Measurements from ENCODE around the gene MUC12. TPM values are rescaled to one million over a fixed set of nuclear protein-coding genes. Genes with fewer than 3 reads are reported as not detected.

Gene MUC12
- total RNA-seq, 1 donor from 2014 or later: not detected

GRCh38 chr7:100944138-100944537, 25.2 kb upstream of the MUC12 start:
- H3K36me3 ChIP-seq (ENCODE audit: control insufficient read depth in 3 of 3, insufficient read depth in 3 of 3, low read length in 3 of 3): no peaks in the 10 kb centered on the region
- H3K9ac ChIP-seq (ENCODE audit: low read depth in 1 of 3, low read length in 3 of 3): no peak overlapping the region
- peaks cover 0 to 4% (median 2%) of the 10 kb centered on the region in 3 donors for H3K9me3 ChIP-seq (ENCODE audit: control insufficient read depth in 3 of 3, low read length in 3 of 3)
- H3K27me3 ChIP-seq (ENCODE audit: control insufficient read depth in 3 of 3, insufficient read depth in 3 of 3, low read length in 3 of 3): peaks cover 0 to 7% (median 6%) of the 10 kb centered on the region in 3 donors
- no peaks in the 10 kb centered on the region for H3K4me1 ChIP-seq (ENCODE audit: control insufficient read depth in 3 of 3, insufficient read depth in 3 of 3, low read length in 3 of 3)
- H3K4me3 ChIP-seq (ENCODE audit: low read length in 3 of 3): no peak overlapping the region
- no peak overlapping the region for H3K27ac ChIP-seq (ENCODE audit: low read depth, low read length)

- no peak overlapping the region for H3K27ac ChIP-seq (ENCODE audit: low read depth, low read length)
- peaks cover 0 to 4% (median 0%) of the 10 kb centered on the region in 3 donors for H3K9me3 ChIP-seq (ENCODE audit: control insufficient read depth in 3 of 3, low read length in 3 of 3)
- H3K36me3 ChIP-seq (ENCODE audit: control insufficient read depth in 3 of 3, insufficient read depth in 3 of 3, low read length in 3 of 3): no peaks in the 10 kb centered on the region
- no peak overlapping the region for H3K4me3 ChIP-seq (ENCODE audit: low read length in 3 of 3)
- peaks cover 11 to 25% (median 19%) of the 10 kb centered on the region in 3 donors for H3K27me3 ChIP-seq (ENCODE audit: control insufficient read depth in 3 of 3, insufficient read depth in 3 of 3, low read length in 3 of 3)
- H3K9ac ChIP-seq (ENCODE audit: low read depth in 1 of 3, low read length in 3 of 3): no peak overlapping the region
- H3K4me1 ChIP-seq (ENCODE audit: control insufficient read depth in 3 of 3, insufficient read depth in 3 of 3, low read length in 3 of 3): no peaks in the 10 kb centered on the region
Observed at GRCh38 chr7:100946111-100946510, 23.3 kb upstream of the MUC12 start.

GRCh38 chr7:100946766-100947365, 22.5 kb upstream of the MUC12 start:
- Histone ChIP-seq H3K4me3 (ENCODE audit: low read length in 3 of 3) (no peak overlapping the region), H3K36me3 (ENCODE audit: control insufficient read depth in 3 of 3, insufficient read depth in 3 of 3, low read length in 3 of 3) (no peaks in the 10 kb centered on the region), H3K27ac (ENCODE audit: low read depth, low read length) (no peak overlapping the region), H3K27me3 (ENCODE audit: control insufficient read depth in 3 of 3, insufficient read depth in 3 of 3, low read length in 3 of 3) (peaks cover 16 to 31% (median 27%) of the 10 kb centered on the region in 3 donors), H3K4me1 (ENCODE audit: control insufficient read depth in 3 of 3, insufficient read depth in 3 of 3, low read length in 3 of 3) (no peaks in the 10 kb centered on the region), H3K9ac (ENCODE audit: low read depth in 1 of 3, low read length in 3 of 3) (no peak overlapping the region), H3K9me3 (ENCODE audit: control insufficient read depth in 3 of 3, low read length in 3 of 3) (peaks cover 0 to 4% (median 0%) of the 10 kb centered on the region in 3 donors)

GRCh38 chr7:100947792-100948191, 21.6 kb upstream of the MUC12 start:
- Histone ChIP-seq H3K9ac (ENCODE audit: low read depth in 1 of 3, low read length in 3 of 3) (no peak overlapping the region), H3K4me1 (ENCODE audit: control insufficient read depth in 3 of 3, insufficient read depth in 3 of 3, low read length in 3 of 3) (no peaks in the 10 kb centered on the region), H3K27me3 (ENCODE audit: control insufficient read depth in 3 of 3, insufficient read depth in 3 of 3, low read length in 3 of 3) (peaks cover 21 to 41% (median 36%) of the 10 kb centered on the region in 3 donors)

GRCh38 chr7:100949227-100949932, 20.0 kb upstream of the MUC12 start, which contains the start of gene MUC3A:
Gene MUC3A (plus strand): TSS chr7:100949534. CDS start chr7:100949625, 91 bp downstream.
- H3K9ac ChIP-seq (ENCODE audit: low read depth in 1 of 3, low read length in 3 of 3): peak within 1 kb of the TSS in 1 of 3 donors; percentile 54
- H3K4me3 ChIP-seq (ENCODE audit: low read length in 3 of 3): peak within 1 kb of the TSS in 1 of 3 donors; percentile 29
- no peak within 1 kb of the TSS for H3K27ac ChIP-seq (ENCODE audit: low read depth, low read length)
- H3K4me1 ChIP-seq (ENCODE audit: control insufficient read depth in 3 of 3, insufficient read depth in 3 of 3, low read length in 3 of 3): no peaks in the 10 kb centered on the region
- no peaks in the 10 kb centered on the region for H3K36me3 ChIP-seq (ENCODE audit: control insufficient read depth in 3 of 3, insufficient read depth in 3 of 3, low read length in 3 of 3)
- H3K27me3 ChIP-seq (ENCODE audit: control insufficient read depth in 3 of 3, insufficient read depth in 3 of 3, low read length in 3 of 3): peaks cover 21 to 41% (median 37%) of the 10 kb centered on the region in 3 donors
- H3K9me3 ChIP-seq (ENCODE audit: control insufficient read depth in 3 of 3, low read length in 3 of 3): no peaks in the 10 kb centered on the region

More at GRCh38 chr7:100947792-100948191, 21.6 kb upstream of the MUC12 start:
- Histone ChIP-seq H3K36me3 (ENCODE audit: control insufficient read depth in 3 of 3, insufficient read depth in 3 of 3, low read length in 3 of 3) (no peaks in the 10 kb centered on the region), H3K4me3 (ENCODE audit: low read length in 3 of 3) (no peak overlapping the region), H3K9me3 (ENCODE audit: control insufficient read depth in 3 of 3, low read length in 3 of 3) (peaks cover 0 to 4% (median 0%) of the 10 kb centered on the region in 3 donors), H3K27ac (ENCODE audit: low read depth, low read length) (no peak overlapping the region)

- Histone ChIP-seq H3K36me3 (ENCODE audit: control insufficient read depth in 3 of 3, insufficient read depth in 3 of 3, low read length in 3 of 3) (no peaks in the 10 kb centered on the region), H3K9me3 (ENCODE audit: control insufficient read depth in 3 of 3, low read length in 3 of 3) (no peaks in the 10 kb centered on the region), H3K4me3 (ENCODE audit: low read length in 3 of 3) (no peak overlapping the region), H3K27ac (ENCODE audit: low read depth, low read length) (no peak overlapping the region), H3K4me1 (ENCODE audit: control insufficient read depth in 3 of 3, insufficient read depth in 3 of 3, low read length in 3 of 3) (no peaks in the 10 kb centered on the region), H3K9ac (ENCODE audit: low read depth in 1 of 3, low read length in 3 of 3) (peak overlapping the region in 1 of 3 donors; percentile 54), H3K27me3 (ENCODE audit: control insufficient read depth in 3 of 3, insufficient read depth in 3 of 3, low read length in 3 of 3) (peaks cover 21 to 41% (median 40%) of the 10 kb centered on the region in 3 donors)
Observed at GRCh38 chr7:100949933-100950443, 19.4 kb upstream of the MUC12 start.

GRCh38 chr7:100951172-100951571, 18.2 kb upstream of the MUC12 start:
- Histone ChIP-seq H3K27ac (ENCODE audit: low read depth, low read length) (no peak overlapping the region), H3K36me3 (ENCODE audit: control insufficient read depth in 3 of 3, insufficient read depth in 3 of 3, low read length in 3 of 3) (no peaks in the 10 kb centered on the region), H3K27me3 (ENCODE audit: control insufficient read depth in 3 of 3, insufficient read depth in 3 of 3, low read length in 3 of 3) (peaks cover 21 to 45% (median 39%) of the 10 kb centered on the region in 3 donors), H3K9ac (ENCODE audit: low read depth in 1 of 3, low read length in 3 of 3) (no peak overlapping the region), H3K4me1 (ENCODE audit: control insufficient read depth in 3 of 3, insufficient read depth in 3 of 3, low read length in 3 of 3) (no peaks in the 10 kb centered on the region), H3K9me3 (ENCODE audit: control insufficient read depth in 3 of 3, low read length in 3 of 3) (peaks cover 0 to 2% (median 0%) of the 10 kb centered on the region in 3 donors), H3K4me3 (ENCODE audit: low read length in 3 of 3) (no peak overlapping the region)

GRCh38 chr7:100951888-100952560, 17.3 kb upstream of the MUC12 start:
- no peak overlapping the region for H3K27ac ChIP-seq (ENCODE audit: low read depth, low read length)
- H3K9me3 ChIP-seq (ENCODE audit: control insufficient read depth in 3 of 3, low read length in 3 of 3): peaks cover 0 to 2% (median 0%) of the 10 kb centered on the region in 3 donors
- no peak overlapping the region for H3K4me3 ChIP-seq (ENCODE audit: low read length in 3 of 3)
- H3K27me3 ChIP-seq (ENCODE audit: control insufficient read depth in 3 of 3, insufficient read depth in 3 of 3, low read length in 3 of 3): peaks cover 21 to 45% (median 44%) of the 10 kb centered on the region in 3 donors
- no peak overlapping the region for H3K9ac ChIP-seq (ENCODE audit: low read depth in 1 of 3, low read length in 3 of 3)
- no peaks in the 10 kb centered on the region for H3K36me3 ChIP-seq (ENCODE audit: control insufficient read depth in 3 of 3, insufficient read depth in 3 of 3, low read length in 3 of 3)
- H3K4me1 ChIP-seq (ENCODE audit: control insufficient read depth in 3 of 3, insufficient read depth in 3 of 3, low read length in 3 of 3): no peaks in the 10 kb centered on the region

GRCh38 chr7:100952641-100953040, 16.7 kb upstream of the MUC12 start:
- Histone ChIP-seq H3K9me3 (ENCODE audit: control insufficient read depth in 3 of 3, low read length in 3 of 3) (peaks cover 0 to 5% (median 0%) of the 10 kb centered on the region in 3 donors), H3K36me3 (ENCODE audit: control insufficient read depth in 3 of 3, insufficient read depth in 3 of 3, low read length in 3 of 3) (no peaks in the 10 kb centered on the region), H3K4me1 (ENCODE audit: control insufficient read depth in 3 of 3, insufficient read depth in 3 of 3, low read length in 3 of 3) (no peaks in the 10 kb centered on the region), H3K4me3 (ENCODE audit: low read length in 3 of 3) (no peak overlapping the region), H3K27ac (ENCODE audit: low read depth, low read length) (no peak overlapping the region), H3K27me3 (ENCODE audit: control insufficient read depth in 3 of 3, insufficient read depth in 3 of 3, low read length in 3 of 3) (peaks cover 21 to 47% (median 44%) of the 10 kb centered on the region in 3 donors), H3K9ac (ENCODE audit: low read depth in 1 of 3, low read length in 3 of 3) (no peak overlapping the region)

Data from skeletal muscle tissue (tissue), 4 donors.